Stimulated activated CD8-positive, alpha-beta memory T cell treated with anti-CD3 and anti-CD28 coated beads, Interleukin-7, amount 100 ng/mL, for 4 hours (primary cell): ENCODE data around the gene CACNB2.

Source experiments
- DNase-seq, 2 donors: peaks; one replicate each; pipeline ENCODE4 v3.0.0-alpha.2; 2020; ENCODE audit warnings: low read depth in 2 of 2

The CACNB2 gene

DNA sequence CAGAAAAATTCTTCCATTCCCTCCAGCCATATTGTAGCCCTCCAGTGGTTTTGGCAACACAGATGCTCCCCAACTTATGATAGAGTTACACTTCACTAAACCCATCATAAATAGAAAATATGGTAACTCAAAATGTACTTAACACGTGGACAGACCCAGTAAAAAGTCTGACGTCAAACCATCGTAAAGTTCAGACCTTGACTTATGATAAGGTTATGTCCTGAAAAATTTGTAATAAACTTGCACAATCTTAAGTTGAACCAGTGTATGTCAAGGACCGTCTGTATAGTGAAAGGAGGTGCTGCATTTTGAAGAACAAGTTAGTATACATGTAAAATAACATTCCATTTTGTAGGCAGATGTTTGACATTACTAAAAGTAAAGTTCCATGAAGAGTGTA, 368.4 kb downstream of the CACNB2 start:
- no peak for DNase-seq

DNA sequence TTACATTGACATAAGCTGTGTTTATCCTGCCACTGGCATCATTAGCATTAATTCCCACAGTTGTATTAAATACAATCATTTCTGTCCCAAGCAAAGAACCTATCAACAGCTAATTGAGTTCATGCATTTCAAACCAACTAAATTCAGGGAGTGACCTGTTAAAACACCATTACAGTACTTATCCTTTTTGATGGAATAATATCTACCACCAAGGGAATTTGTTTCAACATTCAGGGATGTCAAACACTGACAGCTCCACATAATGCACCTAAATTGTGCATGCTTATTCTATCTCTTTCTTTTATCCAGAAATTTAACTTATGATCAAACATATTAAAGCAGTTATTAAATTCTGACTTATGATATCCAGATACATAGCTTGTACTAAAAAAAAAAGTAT, 374.3 kb downstream of the CACNB2 start:
- DNase-seq, result no peak

GRCh38 chr10:18516851-18517250, 376.6 kb downstream of the CACNB2 start:
- DNase-seq, result no peak

GRCh38 chr10:18523025-18523424, 382.8 kb downstream of the CACNB2 start:
- DNase-seq, result no peak

GRCh38 chr10:18523858-18524257, 383.6 kb downstream of the CACNB2 start:
- no peak for DNase-seq

DNA sequence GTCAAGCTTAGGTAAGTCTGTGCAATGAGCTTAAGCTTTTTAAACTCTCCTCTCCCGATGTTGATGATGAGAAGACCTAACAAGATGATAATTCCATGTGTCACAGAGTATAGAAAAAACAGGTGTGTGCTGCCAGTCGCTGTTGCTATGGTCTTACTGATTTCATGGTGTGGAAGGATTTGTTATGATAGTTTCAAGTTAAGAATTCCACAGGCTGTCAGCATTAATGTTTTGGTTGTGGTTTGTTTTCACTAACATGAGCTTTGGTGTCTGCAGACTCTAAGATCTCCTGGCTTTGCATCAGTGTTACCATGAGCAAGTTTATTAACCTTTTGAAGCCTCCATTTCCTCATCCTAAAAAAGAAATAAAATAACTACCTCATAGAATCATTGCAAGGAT, 387.5 kb downstream of the CACNB2 start:
- DNase-seq, result no peak

DNA sequence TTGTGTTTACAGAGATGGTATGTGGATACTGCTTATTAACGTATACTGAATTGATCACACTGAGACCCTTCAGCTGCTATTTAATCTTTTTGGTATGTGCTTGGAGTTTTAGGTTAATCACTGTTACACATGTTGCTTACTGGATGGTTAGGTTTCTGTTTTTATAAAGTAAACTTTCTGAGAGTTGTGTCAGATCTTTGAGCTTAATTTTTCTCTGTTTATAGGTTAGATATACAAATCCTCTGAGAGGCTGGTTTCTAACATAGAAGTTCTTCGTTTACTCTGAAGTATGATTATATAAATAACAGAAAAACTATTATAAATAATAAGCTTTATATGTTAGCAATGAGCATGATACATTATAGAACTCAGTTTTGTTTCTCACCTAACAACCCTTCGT, 388.1 kb downstream of the CACNB2 start:
- DNase-seq, result no peak

DNA sequence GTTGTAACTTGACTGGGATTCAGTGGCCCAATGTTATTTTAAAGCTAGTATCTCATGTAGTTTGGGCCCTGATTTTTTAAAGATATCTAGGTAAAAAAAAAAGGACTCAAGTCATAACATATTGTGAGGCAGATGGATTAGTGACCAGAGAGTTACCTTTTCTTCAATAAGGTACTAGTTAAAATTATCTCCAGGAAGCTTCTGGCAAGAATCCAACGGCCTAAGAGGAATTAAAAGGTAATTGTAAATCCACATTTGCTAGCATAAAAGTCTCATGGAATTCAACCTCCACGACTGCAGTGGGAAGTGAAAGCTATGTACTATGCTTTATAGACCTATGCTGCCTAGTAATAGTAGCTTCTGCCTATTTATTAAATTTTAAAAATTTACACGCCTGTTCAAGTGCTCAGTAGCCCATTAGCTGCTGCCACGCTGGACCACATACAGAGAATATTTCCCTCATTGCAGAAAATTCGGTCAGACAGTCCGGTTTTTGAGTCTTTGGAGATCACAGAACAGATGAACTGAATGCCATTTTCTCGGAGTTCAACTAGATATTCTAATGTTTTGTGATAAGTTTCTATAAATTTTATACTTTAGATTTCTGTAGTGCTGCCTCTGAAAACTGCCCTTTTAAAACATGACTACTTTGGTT, 392.8 kb downstream of the CACNB2 start:
- DNase-seq, result no peak

DNA sequence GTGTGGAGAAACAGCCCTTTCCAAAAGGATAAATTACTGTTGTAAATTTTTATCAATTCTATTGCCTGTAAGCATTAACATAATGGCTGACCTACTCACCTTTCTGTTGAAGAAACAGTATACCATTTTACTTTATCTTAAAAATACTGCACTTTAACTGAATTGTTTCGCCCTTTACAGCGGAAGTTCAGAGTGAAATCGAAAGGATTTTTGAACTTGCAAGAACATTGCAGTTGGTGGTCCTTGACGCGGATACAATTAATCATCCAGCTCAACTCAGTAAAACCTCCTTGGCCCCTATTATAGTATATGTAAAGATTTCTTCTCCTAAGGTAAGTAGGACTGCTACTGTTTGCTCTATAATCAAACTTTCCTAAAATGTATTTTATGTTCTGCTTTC, 393.7 kb downstream of the CACNB2 start:
- DNase-seq, result no peak

DNA sequence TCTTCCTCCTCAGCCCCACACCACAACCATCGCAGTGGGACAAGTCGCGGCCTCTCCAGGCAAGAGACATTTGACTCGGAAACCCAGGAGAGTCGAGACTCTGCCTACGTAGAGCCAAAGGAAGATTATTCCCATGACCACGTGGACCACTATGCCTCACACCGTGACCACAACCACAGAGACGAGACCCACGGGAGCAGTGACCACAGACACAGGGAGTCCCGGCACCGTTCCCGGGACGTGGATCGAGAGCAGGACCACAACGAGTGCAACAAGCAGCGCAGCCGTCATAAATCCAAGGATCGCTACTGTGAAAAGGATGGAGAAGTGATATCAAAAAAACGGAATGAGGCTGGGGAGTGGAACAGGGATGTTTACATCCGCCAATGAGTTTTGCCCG, 399.1 kb downstream of the CACNB2 start:
- no peak for DNase-seq

DNA sequence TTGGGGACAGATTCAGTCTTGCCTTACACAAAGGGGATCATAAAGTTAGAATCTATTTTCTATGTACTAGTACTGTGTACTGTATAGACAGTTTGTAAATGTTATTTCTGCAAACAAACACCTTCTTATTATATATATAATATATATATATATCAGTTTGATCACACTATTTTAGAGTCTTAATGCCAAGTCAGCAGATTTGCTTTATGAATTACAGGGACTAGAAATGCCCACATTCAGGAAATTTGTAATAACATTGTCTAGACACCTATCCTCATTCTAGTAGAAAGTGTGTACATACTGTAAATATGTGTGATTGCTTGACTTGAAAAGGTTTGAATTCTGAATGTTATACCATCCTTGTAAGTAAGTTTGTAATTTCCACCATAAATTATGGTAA, 400.0 kb downstream of the CACNB2 start:
- DNase-seq, result no peak

DNA sequence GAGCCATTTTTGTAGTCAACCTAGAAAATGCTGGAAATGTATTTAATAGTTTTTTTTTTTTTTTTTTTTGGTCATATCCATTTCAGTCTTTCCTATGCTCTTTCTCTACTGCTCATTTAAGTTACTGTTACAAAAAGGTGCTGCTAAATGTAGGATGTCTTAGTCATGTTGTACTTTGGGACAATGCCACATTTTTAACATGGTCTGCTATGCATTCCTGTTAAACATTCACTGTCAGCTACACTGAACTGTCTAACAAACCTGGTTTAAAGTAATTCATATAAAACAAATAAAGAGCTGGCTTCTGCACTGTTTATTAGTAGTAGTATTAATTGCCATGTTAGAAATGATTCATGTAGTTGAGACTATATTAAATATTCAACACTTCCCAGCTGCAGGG, 402.6 kb downstream of the CACNB2 start:
- DNase-seq, result no peak

DNA sequence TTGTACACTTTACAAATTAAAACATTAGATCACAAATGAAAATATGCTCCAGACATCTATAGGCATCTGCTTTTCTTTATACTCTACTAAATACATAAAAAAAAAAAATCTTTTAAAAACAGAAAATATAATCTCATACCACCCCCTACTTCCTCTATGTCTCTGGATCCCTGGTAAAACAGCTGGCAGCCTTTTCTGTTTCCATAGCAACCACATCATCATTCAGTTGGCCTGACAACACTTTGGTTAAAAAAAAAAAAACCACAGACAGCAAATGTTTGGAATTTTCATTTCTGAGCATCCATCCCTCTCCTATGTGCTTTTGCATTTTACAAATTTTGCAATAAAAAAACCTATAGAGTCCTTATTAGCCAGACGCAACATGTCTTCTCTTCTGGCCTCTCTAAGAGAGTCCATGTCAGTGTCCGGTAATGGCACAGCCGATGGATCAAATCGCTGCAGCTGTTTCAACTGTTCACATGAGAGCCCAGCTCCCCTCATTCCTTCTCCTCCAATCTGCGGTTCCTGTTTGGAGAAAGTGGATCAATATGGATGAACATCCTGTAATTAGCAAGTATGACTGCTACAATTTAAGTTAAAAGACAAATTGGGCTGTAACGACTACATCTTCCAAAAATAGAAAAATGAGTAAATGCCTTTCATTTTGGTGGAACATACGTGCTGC, 405.5 kb downstream of the CACNB2 start:
- no peak for DNase-seq

DNA sequence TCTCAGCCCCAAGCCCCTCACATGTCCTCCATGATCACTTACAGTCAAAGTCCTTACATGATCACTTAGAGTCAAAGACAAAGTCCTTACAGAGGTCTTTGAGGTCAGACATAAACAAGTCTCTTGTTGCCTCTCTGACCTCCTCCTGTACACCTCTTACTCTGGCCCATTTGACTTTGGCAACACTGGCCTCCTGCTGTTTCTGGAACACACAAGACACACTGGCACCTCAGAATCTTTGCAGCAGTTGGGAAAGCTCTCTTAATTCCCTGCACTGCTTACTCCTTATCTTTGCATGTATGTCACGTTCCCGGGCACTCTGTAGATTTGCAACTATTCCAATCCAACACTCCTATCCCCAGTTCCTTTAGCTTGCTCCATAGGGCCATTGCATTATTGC, 408.9 kb downstream of the CACNB2 start:
- no peak for DNase-seq

DNA sequence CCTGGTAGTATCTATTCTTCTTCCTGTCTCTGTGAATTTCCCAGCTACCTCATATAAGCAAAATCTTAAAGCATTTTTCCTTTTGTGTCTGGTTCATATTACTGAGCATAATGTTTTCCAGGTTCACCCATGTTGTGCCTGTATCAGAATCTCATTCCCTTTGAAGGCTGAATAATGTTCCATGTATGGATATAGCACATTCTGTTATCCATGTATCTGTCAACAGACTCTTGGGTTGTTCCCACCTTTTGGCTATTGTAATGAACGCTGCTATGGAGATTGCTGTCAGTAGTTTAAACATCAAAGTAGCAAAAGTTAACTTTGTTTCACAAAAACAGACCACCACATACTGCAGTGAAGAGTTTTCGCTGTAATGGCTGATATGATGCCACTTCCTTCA, 411.2 kb downstream of the CACNB2 start:
- DNase-seq, result no peak

DNA sequence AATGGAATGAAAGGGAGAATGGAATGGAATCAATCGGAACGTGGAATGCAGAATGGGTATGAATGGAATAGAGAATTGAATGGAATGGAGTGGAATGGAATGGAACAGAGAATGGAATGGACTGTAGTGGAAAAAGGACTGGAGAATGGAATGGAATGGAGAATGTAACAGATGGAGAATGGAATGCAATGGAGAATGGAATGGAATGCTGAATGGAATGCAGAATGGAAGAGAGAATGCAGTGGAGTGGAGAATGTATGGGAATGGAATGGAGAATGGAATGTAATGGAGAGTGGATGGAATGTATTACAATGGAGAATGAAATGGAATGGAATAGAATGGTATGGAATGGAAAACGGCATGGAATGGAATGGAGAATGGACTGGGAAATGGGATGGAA, 414.3 kb downstream of the CACNB2 start:
- DNase-seq, result no peak

- no peak for DNase-seq
Measured at GRCh38 chr10:18556522-18557147, 416.4 kb downstream of the CACNB2 start.

- no peak for DNase-seq
Measured at GRCh38 chr10:18557960-18558359, 417.7 kb downstream of the CACNB2 start.

- no peak for DNase-seq
Measured at GRCh38 chr10:18561861-18562551, 421.8 kb downstream of the CACNB2 start.

DNA sequence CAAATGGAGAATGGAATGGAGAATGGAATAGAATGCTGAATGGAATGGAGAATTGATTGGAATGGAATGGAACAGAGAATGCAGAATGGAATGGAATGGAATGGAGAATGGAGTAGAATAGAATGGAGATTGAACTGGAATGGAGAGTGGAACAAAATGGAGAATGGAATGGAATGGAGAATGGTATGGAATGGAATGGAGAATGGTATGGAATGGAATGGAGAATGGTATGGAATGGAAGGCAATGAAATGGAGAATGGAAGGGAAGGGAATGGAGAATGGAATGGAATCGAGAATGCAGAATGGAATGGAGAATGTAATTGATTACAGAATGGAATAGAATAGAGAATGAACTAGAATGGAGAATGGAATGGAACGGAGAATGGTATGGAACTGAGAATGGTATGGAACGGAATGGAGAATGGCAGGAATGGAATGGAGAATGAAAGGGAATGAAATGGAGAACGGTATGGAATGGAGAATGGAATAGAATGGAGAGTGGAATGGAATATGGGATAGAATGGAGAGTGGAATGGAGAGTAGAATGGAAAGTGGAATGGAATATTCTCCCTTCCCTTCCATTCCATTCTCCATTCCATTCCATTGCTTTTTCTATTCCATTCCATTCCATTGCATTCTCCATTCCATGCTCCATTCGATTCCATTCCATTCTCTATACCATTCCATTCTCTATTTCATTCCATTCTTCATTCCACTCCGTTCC, 422.9 kb downstream of the CACNB2 start:
- DNase-seq, result no peak

DNA sequence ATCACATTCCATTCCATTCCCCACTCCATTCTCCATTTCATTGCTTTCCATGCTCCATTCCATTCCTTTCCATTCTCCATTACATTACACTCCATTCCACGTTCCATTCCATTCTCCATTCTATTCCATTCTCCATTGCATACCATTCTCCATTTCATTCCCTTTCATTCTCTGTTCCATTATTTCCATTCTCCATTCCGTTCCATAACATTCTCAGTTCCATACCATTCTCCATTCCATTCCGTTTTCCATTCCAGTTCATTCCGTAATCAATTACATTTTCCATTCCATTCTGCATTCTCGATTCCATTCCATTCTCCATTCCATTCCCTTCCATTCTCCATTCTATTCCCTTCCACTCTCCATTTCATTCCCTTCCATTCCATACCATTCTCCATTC, 424.8 kb downstream of the CACNB2 start:
- DNase-seq, result no peak

GRCh38 chr10:18566177-18566576, 426.0 kb downstream of the CACNB2 start:
- DNase-seq, result no peak
